HG03342 (cell line): ENCODE data around the gene F2RL2.

Source experiments
- ATAC-seq: cut with Tn5 transposase; IDR thresholded peaks from one replicate; pipeline ENCODE4 v1.9.1; 2021; ENCODE audit warnings: mild to moderate bottlenecking, moderate library complexity; ENCODE audit not compliant: unreplicated experiment

F2RL2 gene

GRCh38 chr5:76586531-76586930, 36.7 kb downstream of the F2RL2 start:
- no peak for ATAC-seq

- no peak for ATAC-seq
These were observed 37.4 kb downstream of the F2RL2 start for GRCh38 chr5:76585783-76586217.

GRCh38 chr5:76583163-76584047, 39.8 kb downstream of the F2RL2 start:
- ATAC-seq: no peak

GRCh38 chr5:76582230-76583162, 40.7 kb downstream of the F2RL2 start:
- ATAC-seq: peak; percentile 95

GRCh38 chr5:76580981-76581380, 42.2 kb downstream of the F2RL2 start:
- no peak for ATAC-seq

GRCh38 chr5:76579166-76579937, 43.9 kb downstream of the F2RL2 start:
- no peak for ATAC-seq

- ATAC-seq: no peak
These were observed 46.2 kb downstream of the F2RL2 start for GRCh38 chr5:76576996-76577395.

- ATAC-seq: no peak
These were observed 46.8 kb downstream of the F2RL2 start for GRCh38 chr5:76576450-76576849.

- ATAC-seq: no peak
These were observed 51.6 kb downstream of the F2RL2 start for GRCh38 chr5:76571559-76571958.

- no peak for ATAC-seq
These were observed 53.0 kb downstream of the F2RL2 start for GRCh38 chr5:76570153-76570552.
